WERI-Rb-1 (cell line): ENCODE measurements around the gene PRKAG2.

Source experiments
- DNase-seq: peaks from one replicate; pipeline ENCODE4 v3.0.0-alpha.2; 2020
- H3K27ac ChIP-seq: fragments of 250-450 bp; sonication (Bioruptor Pico); 2 replicates; pipeline ENCODE4 v1.5.1; 2020; ENCODE audit warnings: mild to moderate bottlenecking, moderate library complexity
- H3K27me3 ChIP-seq: fragments of 250-450 bp; sonication (Bioruptor Pico); 2 replicates; pipeline ENCODE4 v1.5.1; 2021; ENCODE audit warnings: mild to moderate bottlenecking, low read depth, moderate library complexity; ENCODE audit not compliant: insufficient read depth, severe bottlenecking
- H3K36me3 ChIP-seq: fragments of 250-450 bp; sonication (Bioruptor Pico); 2 replicates; pipeline ENCODE4 v1.5.1; 2020; ENCODE audit warnings: mild to moderate bottlenecking, moderate library complexity
- H3K4me3 ChIP-seq: 2 replicates; pipeline ENCODE4 v1.5.1; 2011; ENCODE audit warnings: low read depth, mild to moderate bottlenecking, control low read depth, low read length
- H3K9me3 ChIP-seq: fragments of 250-450 bp; sonication (Bioruptor Pico); 2 replicates; pipeline ENCODE4 v1.5.1; 2021; ENCODE audit warnings: mild to moderate bottlenecking, moderate library complexity; ENCODE audit not compliant: severe bottlenecking
- TF ChIP-seq, protein P1 (sequence below): IDR thresholded peaks from 2 replicates; pipeline ENCODE4 v1.5.1; 2011; ENCODE audit warnings: low read depth, mild to moderate bottlenecking, control low read depth, inconsistent platforms, low read length

Gene PRKAG2

DNA sequence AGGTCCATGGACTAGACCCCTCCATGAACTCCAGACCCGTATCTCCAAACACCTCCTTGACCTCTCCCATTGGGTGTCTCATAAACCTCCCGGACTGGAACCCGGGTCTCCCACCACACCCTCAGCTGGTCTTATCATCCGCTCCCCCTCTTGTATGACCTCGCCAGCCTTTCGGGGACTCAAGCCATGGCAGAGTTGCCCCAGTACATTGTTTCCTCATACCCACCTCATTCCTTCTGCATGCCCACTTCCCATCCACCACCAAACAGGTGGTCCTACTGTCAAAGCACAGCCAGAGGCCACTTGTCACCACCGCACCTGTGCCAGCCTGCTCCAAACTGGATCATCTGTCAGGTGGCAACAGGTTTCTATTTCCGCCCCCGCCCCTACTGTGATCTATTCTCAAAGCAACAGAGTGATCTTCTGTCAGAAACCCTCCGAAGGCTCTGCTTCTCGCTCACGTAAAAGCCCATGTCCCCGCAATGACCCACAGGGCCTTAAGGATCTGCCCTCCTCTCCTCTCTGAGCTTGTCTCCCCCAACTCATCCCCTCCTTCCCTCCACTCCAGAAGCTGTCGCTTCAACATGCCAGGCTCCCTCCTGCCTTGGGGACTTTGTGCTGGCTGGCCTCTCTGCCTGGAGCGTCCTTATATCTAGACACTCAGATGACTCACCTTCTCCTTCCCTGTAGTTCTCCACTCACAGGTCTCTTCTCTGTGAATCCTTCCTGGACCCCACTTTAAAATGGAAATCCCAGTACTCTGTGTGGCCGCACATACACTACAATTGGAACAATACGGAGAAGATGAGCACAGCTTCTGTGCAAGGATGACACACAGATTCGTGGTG lies 22.8 kb upstream of the PRKAG2 start:
- Histone ChIP-seq H3K4me3 (no peak overlapping the region), H3K27ac (no peak overlapping the region), H3K9me3 (no peaks in the 10 kb centered on the region), H3K36me3 (no peaks in the 10 kb centered on the region), H3K27me3 (no peaks in the 10 kb centered on the region)
- TF ChIP-seq, protein P1, sequence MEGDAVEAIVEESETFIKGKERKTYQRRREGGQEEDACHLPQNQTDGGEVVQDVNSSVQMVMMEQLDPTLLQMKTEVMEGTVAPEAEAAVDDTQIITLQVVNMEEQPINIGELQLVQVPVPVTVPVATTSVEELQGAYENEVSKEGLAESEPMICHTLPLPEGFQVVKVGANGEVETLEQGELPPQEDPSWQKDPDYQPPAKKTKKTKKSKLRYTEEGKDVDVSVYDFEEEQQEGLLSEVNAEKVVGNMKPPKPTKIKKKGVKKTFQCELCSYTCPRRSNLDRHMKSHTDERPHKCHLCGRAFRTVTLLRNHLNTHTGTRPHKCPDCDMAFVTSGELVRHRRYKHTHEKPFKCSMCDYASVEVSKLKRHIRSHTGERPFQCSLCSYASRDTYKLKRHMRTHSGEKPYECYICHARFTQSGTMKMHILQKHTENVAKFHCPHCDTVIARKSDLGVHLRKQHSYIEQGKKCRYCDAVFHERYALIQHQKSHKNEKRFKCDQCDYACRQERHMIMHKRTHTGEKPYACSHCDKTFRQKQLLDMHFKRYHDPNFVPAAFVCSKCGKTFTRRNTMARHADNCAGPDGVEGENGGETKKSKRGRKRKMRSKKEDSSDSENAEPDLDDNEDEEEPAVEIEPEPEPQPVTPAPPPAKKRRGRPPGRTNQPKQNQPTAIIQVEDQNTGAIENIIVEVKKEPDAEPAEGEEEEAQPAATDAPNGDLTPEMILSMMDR, result no peak
- DNase-seq, result no peak

DNA sequence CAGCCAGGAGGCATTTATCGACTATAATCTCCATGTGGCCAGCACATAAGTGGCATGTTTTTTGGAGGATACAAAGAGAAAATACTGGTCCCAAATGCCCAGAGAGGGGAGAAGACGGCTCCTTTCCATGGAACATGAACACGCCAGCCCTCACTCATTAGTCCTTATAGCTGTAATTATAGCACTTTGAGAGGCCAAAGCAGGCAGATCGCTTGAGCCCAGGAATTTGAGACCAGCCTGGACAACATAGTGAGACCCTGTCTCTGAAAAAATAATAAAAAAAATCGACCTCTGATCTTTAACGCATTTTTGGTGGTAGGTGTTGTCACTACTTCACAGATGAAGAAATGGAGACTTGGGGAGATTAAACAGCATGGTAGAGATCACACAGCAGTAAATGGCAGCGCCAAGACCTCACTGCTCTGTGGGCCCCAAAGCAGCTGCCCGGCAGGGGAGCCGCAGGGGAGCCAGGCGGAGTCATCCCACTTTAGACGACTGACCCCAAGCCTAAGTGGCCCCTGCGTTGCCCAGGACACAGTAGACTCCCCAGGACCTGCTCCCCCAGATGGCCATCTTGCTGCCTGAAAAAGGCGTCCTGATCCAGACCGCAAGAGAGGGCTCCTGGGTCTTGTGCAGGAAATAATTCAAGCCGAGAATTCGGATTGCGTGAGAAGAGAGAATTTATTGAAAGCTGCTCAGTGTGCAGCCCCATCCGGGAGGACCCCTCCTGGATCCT lies 21.2 kb upstream of the PRKAG2 start:
- Histone ChIP-seq H3K36me3 (no peaks in the 10 kb centered on the region), H3K27me3 (no peaks in the 10 kb centered on the region), H3K9me3 (no peaks in the 10 kb centered on the region), H3K4me3 (no peak overlapping the region), H3K27ac (no peak overlapping the region)
- peak; percentile 2 for DNase-seq
- TF ChIP-seq, protein P1, result no peak

DNA sequence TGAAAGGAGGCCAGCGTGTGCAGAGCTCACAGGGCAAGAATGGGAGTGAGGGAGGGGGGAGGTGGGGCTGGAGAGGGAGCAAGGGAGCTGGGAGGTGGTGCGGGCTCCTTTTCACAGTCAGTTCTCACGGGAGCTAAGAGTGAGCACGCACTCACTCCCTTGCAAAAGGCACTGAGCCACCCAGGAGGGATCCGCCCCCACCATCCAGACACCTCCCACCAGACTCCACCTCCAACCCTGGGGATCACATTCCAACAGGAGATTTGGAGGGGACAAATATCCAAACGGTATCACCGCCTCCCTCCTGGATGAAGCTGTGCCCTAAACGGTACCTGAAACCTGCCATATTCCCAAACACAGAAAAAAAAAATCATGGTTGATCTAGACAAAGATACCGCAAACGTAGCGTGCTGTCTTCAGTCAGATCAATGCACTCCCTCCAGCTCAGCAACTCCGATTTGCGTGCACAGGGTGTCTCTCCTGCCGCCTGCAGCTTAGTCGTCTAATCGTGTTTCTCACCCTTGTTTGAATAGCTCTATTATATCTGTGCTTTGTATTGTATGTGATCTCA lies 20.3 kb upstream of the PRKAG2 start:
- no peaks in the 10 kb centered on the region for H3K36me3 ChIP-seq
- DNase-seq, result peak; percentile 11
- no peaks in the 10 kb centered on the region for H3K27me3 ChIP-seq
- TF ChIP-seq, protein P1, result no peak
- H3K9me3 ChIP-seq, result no peaks in the 10 kb centered on the region
- H3K27ac ChIP-seq, result peak overlapping the region; percentile 59; the same call in 1 of the 2 replicates
- H3K4me3 ChIP-seq, result no peak overlapping the region

DNA sequence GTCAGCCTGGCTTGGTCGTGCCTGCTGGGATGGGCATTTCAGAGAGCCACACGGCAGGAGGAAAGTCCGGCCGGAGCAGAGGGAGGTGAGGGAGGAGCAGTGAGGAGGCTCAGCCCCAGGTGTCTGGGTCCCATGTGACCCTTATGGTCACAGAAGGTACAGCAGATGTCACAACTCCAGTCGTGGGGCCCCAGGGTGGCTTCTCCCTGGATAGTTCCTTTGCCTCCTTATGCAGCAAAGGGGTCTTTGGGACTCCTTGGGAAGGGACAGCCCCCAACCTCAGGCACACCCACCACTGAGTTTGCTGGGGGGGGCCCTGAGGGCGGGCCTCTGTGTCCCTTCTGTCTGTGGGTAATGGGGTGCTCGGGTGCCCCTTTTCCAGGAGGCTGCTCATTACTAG lies 19.6 kb upstream of the PRKAG2 start:
- DNase-seq, result peak; percentile 34
- no peak overlapping the region for H3K4me3 ChIP-seq
- H3K27me3 ChIP-seq, result no peaks in the 10 kb centered on the region
- no peaks in the 10 kb centered on the region for H3K9me3 ChIP-seq
- H3K36me3 ChIP-seq, result no peaks in the 10 kb centered on the region
- TF ChIP-seq, protein P1, result no peak
- peak overlapping the region; percentile 59 for H3K27ac ChIP-seq

DNA sequence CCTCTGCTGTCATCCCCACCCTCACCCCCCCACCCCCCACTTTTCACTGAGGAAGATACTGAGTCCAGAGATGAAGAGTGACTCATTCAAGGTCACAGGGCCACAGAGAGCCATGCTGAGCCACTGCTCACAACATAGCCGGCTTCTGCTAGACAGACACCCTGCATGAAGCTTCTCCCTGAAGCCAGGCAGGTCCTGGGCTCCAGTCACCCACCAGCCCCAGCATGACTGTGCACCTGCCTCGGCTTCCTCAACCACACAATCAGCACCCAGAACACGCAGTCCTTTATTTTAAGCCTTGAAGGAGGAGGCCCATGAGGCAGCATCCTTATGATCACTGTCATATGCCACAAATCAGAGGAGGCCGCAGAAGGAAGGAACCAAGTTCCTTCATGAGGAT lies 19.2 kb upstream of the PRKAG2 start:
- Histone ChIP-seq H3K27me3 (no peaks in the 10 kb centered on the region), H3K36me3 (no peaks in the 10 kb centered on the region), H3K27ac (peak overlapping the region; percentile 59), H3K9me3 (no peaks in the 10 kb centered on the region), H3K4me3 (no peak overlapping the region)
- DNase-seq, result peak; percentile 9
- TF ChIP-seq, protein P1, result no peak
